Endothelial cell of umbilical vein (primary cell): ENCODE results near the gene RPS6KA5. TPM values are rescaled to one million over a fixed set of nuclear protein-coding genes. Genes with fewer than 3 reads are reported as not detected.

Experiments
- BruUV-seq: library from RNA; stranded (reverse); fragments of 400-500 nt; replicated peaks from 2 replicates; lab custom pipeline; 2021; lab: Mats Ljungman, UMichigan
- CTCF ChIA-PET: fragments of 300-600, 350-600 bp; sonication (Branson Sonifier 250); formaldehyde crosslinking; loops from one replicate; lab custom pipeline; 2021; ENCODE audit warnings: antibody characterized with exemption, inconsistent platforms; lab: Charles Lee
- POLR2A ChIA-PET: fragments of 300-600, 350-600 bp; sonication (Branson Sonifier 250); formaldehyde crosslinking; loops from one replicate; lab custom pipeline; 2021; ENCODE audit warnings: antibody characterized with exemption, inconsistent platforms; lab: Charles Lee
- DNase-seq: peaks from one replicate; pipeline ENCODE4 v3.0.0-alpha.2; 2011; ENCODE audit warnings: low read depth, low spot score
- FAIRE-seq: peaks from 2 replicates; lab custom pipeline; 2011; peaks lifted over from hg19 to GRCh38; lab: Jason Lieb, UNC
- H2AFZ ChIP-seq: 2 replicates; pipeline ENCODE4 v1.6.0; 2012; ENCODE audit warnings: low read depth, low read length, control low read depth, inconsistent platforms
- H3K27ac ChIP-seq: 2 replicates; pipeline ENCODE4 v1.5.1; 2011; ENCODE audit warnings: low read depth, mild to moderate bottlenecking, control low read depth, low read length, moderate library complexity; ENCODE audit not compliant: insufficient read depth
- H3K27me3 ChIP-seq, 2 experiments: 2 replicates each; pipeline versions ENCODE4 v1.6.0 to v1.6.1; 2011; ENCODE audit warnings: low read length in 2 of 2, mixed read lengths in 1 of 2; ENCODE audit not compliant: control insufficient read depth in 2 of 2, insufficient read depth in 2 of 2
- H3K36me3 ChIP-seq, 2 experiments: 2 replicates in 1 of 2; 3 replicates in 1 of 2; pipeline ENCODE4 v1.5.1; 2011; ENCODE audit warnings: low read length in 2 of 2, mild to moderate bottlenecking in 1 of 2, moderate library complexity in 1 of 2; ENCODE audit not compliant: control insufficient read depth in 2 of 2, insufficient read depth in 2 of 2; ENCODE audit errors: extremely low read depth in 1 of 2
- H3K4me1 ChIP-seq: 3 replicates; pipeline ENCODE4 v1.5.1; 2011; ENCODE audit warnings: mild to moderate bottlenecking, low read length; ENCODE audit not compliant: control insufficient read depth, insufficient read depth; ENCODE audit errors: extremely low read depth
- H3K4me2 ChIP-seq: 2 replicates; pipeline ENCODE4 v1.6.1; 2011; ENCODE audit warnings: low read length, control low read depth, mixed read lengths; ENCODE audit not compliant: insufficient read depth
- H3K4me3 ChIP-seq, 3 experiments: fragments of 200-600 bp in 1 of 3; sonication (generic), shearing (Covaris generic) in 1 of 3; replicated peaks in 1 of 3; 2 replicates each; pipeline ENCODE4 v1.5.1; 2011 to 2016; ENCODE audit warnings: control low read depth in 3 of 3, low read length in 3 of 3, mild to moderate bottlenecking in 2 of 3, inconsistent platforms in 1 of 3, low read depth in 1 of 3, moderate library complexity in 1 of 3; ENCODE audit not compliant: insufficient read depth in 1 of 3
- H3K79me2 ChIP-seq: 2 replicates; pipeline ENCODE4 v1.6.0; 2012; ENCODE audit warnings: low read length, inconsistent platforms; ENCODE audit not compliant: control insufficient read depth, insufficient read depth
- H3K9ac ChIP-seq: replicated peaks from 2 replicates; pipeline ENCODE3; 2011; ENCODE audit warnings: low read length, control low read depth; ENCODE audit not compliant: insufficient read depth; ENCODE audit errors: extremely low read depth
- H3K9me1 ChIP-seq: replicated peaks from 3 replicates; pipeline ENCODE4 v1.6.0; 2011; ENCODE audit warnings: mild to moderate bottlenecking, low read length; ENCODE audit not compliant: control insufficient read depth, insufficient read depth; ENCODE audit errors: extremely low read depth
- H3K9me3 ChIP-seq: replicated peaks from 2 replicates; pipeline ENCODE4 v1.5.1; 2012; ENCODE audit warnings: low read length, inconsistent platforms; ENCODE audit not compliant: control insufficient read depth, insufficient read depth
- H4K20me1 ChIP-seq: replicated peaks from 2 replicates; pipeline ENCODE3; 2011; ENCODE audit warnings: mild to moderate bottlenecking, low read length; ENCODE audit not compliant: control insufficient read depth, insufficient read depth; ENCODE audit errors: extremely low read depth
- EZH2 ChIP-seq: IDR thresholded peaks from 2 replicates; pipeline ENCODE4 v1.6.1; 2012; ENCODE audit warnings: borderline replicate concordance, low read depth, mild to moderate bottlenecking, moderate library complexity, low read length, inconsistent platforms; ENCODE audit not compliant: severe bottlenecking
- FOS ChIP-seq: IDR thresholded peaks from 2 replicates; pipeline ENCODE4 v1.6.1; 2011; ENCODE audit warnings: mild to moderate bottlenecking, low read length, moderate library complexity, borderline replicate concordance; ENCODE audit not compliant: insufficient read depth
- GATA2 ChIP-seq: IDR thresholded peaks from 2 replicates; pipeline ENCODE4 v1.7.0; 2011; ENCODE audit warnings: low read depth, mild to moderate bottlenecking, moderate library complexity, mixed read lengths, low read length; ENCODE audit not compliant: insufficient read length, insufficient read depth
- JUN ChIP-seq: IDR thresholded peaks from 2 replicates; pipeline ENCODE4 v1.6.1; 2011; ENCODE audit warnings: borderline replicate concordance, low read depth; ENCODE audit not compliant: insufficient read length, insufficient read depth
- MYC ChIP-seq: IDR thresholded peaks from one replicate; pipeline ENCODE4 v1.6.1; 2011; ENCODE audit warnings: mild to moderate bottlenecking, low read depth, low read length
- POLR2A ChIP-seq: IDR thresholded peaks from 2 replicates; pipeline ENCODE4 v1.6.1; 2012; ENCODE audit warnings: low read depth, mild to moderate bottlenecking, control low read depth, low read length
- POLR2AphosphoS5 ChIP-seq: IDR thresholded peaks from 2 replicates; pipeline ENCODE4 v1.6.1; 2012; ENCODE audit warnings: low read depth, mild to moderate bottlenecking, control low read depth, low read length, moderate library complexity; ENCODE audit not compliant: insufficient read depth
- dilution Hi-C: fragments of 300-500 bp; cut with MboI; formaldehyde crosslinking; loops from one replicate; pipeline ENCODE4 v1.15.0; 2019; ENCODE audit warnings: low sequenced_read_pairs; ENCODE audit not compliant: extremely low pct_ligation_motif_present
- intact Hi-C: fragments of 100-400 bp; cut with micrococcal nuclease; formaldehyde crosslinking; loops from one replicate; pipeline ENCODE4 v1.10.0; 2022
- polyA plus RNA-seq, 4 experiments: library from polyadenylated mRNA; depleted of rRNA in 3 of 4; stranded (reverse) in 3 of 4; unstranded in 1 of 4; fragments of >200 nt; gene quantifications; 2 replicates each; pipeline versions ENCODE4 v1.2.1 to v1.2.3, GENCODE V29; 2011 to 2012; ENCODE audit warnings: missing spikeins in 1 of 4
- total RNA-seq: library from RNA; stranded (reverse); gene quantifications from 2 replicates; pipeline ENCODE4 v1.2.3, GENCODE V29; 2021
- TF ChIP-seq, protein P1 (sequence below), 2 donors: IDR thresholded peaks; 1 replicate in 1 of 2; 2 replicates in 1 of 2; pipeline ENCODE4 v1.5.1; 2011; ENCODE audit warnings: low read length in 2 of 2, mild to moderate bottlenecking in 2 of 2, moderate library complexity in 2 of 2, control low read depth in 1 of 2, inconsistent platforms in 1 of 2, low read depth in 1 of 2; ENCODE audit not compliant: insufficient read depth in 1 of 2; ENCODE audit errors: extremely low read depth in 1 of 2
- TF ChIP-seq, protein P2 (sequence below): IDR thresholded peaks from 2 replicates; pipeline ENCODE4 v1.6.1; 2011; ENCODE audit not compliant: insufficient read depth, insufficient read length

RPS6KA5 gene
- total and polyA plus RNA-seq, 2 donors (not counting 3 experiments of a cell fraction or from before 2014, with no cell fraction given) = 2.9 to 5.4 TPM

DNA sequence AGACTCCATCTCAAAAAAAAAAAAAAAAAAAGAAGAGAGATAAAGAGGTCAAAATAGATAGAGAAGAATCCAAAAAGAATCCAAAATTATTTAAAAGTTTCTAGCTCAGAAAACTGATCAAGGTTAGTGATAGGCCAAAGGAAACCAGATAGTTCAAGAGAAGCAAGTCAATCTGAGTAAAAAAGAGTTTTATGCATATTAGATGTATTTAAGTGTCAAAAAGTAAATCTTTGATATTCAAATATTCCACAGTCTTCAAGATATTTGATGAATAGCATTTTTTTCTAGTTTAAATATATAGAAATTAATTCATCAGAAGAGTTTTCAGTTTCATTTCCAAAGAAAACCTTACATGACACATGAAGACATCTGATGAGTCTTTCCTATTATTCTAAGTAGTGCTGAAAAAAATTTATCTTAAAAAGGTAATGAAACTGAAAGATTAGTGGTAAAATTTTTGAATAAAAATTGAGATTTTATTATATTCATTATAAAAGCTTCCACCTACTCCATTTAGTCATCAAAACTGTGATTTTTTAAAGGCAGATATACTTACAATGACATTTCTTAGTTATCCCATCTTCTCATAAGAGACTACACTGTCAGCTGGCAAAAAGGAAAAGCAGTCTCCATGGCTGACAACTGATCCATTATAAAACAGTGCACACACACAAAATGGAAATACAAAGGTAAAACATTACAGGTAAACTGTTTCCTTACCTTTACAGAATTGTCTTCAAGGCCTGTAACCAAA lies 68.6 kb downstream of the RPS6KA5 start:
- FAIRE-seq = no peak
- CTCF ChIA-PET = interaction anchor here (0.6 to 1.1 kb wide), 3 partner anchors 113 to 235 kb away, joined by 3 read pairs; no protein-coding TSS in a partner anchor
- intact Hi-C loops = no loop called here

More for the DNA sequence above, 68.6 kb downstream of the RPS6KA5 start:
- Histone ChIP-seq H3K79me2 (no peaks in the 10 kb centered on the region), H3K27me3 (no peaks in the 10 kb centered on the region), H3K9ac (no peak overlapping the region), H2AFZ (no peak overlapping the region), H3K9me1 (no peaks in the 10 kb centered on the region), H3K27ac (no peak overlapping the region), H3K4me2 (no peak overlapping the region), H3K4me3 (no peak overlapping the region), H3K4me1 (no peaks in the 10 kb centered on the region), H3K9me3 (no peaks in the 10 kb centered on the region), H3K36me3 (no peaks in the 10 kb centered on the region), H4K20me1 (no peaks in the 10 kb centered on the region)
- no peak for DNase-seq
- dilution Hi-C loops = no loop called here
- BruUV-seq = no TSS peak
- POLR2A ChIA-PET = no interaction called here
- TF ChIP-seq POLR2A (no peak), JUN (no peak), FOS (no peak), GATA2 (no peak), MYC (no peak), POLR2AphosphoS5 (no peak), EZH2 (no peak)
- TF ChIP-seq, protein P1, sequence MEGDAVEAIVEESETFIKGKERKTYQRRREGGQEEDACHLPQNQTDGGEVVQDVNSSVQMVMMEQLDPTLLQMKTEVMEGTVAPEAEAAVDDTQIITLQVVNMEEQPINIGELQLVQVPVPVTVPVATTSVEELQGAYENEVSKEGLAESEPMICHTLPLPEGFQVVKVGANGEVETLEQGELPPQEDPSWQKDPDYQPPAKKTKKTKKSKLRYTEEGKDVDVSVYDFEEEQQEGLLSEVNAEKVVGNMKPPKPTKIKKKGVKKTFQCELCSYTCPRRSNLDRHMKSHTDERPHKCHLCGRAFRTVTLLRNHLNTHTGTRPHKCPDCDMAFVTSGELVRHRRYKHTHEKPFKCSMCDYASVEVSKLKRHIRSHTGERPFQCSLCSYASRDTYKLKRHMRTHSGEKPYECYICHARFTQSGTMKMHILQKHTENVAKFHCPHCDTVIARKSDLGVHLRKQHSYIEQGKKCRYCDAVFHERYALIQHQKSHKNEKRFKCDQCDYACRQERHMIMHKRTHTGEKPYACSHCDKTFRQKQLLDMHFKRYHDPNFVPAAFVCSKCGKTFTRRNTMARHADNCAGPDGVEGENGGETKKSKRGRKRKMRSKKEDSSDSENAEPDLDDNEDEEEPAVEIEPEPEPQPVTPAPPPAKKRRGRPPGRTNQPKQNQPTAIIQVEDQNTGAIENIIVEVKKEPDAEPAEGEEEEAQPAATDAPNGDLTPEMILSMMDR (IDR thresholded peaks at IDR 0.05; ENCODE audit: extremely low read depth in 1 of 2, insufficient read depth in 1 of 2, low read depth in 1 of 2, low read length in 2 of 2) = no peak
- TF ChIP-seq, protein P2, sequence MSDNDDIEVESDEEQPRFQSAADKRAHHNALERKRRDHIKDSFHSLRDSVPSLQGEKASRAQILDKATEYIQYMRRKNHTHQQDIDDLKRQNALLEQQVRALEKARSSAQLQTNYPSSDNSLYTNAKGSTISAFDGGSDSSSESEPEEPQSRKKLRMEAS = no peak
